Neural cell (in vitro differentiated cells): Measurements from ENCODE around the gene STAC3. TPM values are rescaled to one million over a fixed set of nuclear protein-coding genes. Genes with fewer than 3 reads are reported as not detected.
A peak's percentile ranks its signal among the peaks of the same experiment; 100 is the strongest.

Source experiments
- H2AFZ ChIP-seq: fragments of 200-600, 300-800 bp; sonication (generic), shearing (Covaris generic); 2 replicates; pipeline ENCODE4 v1.6.0; 2014; ENCODE audit warnings: low read depth, mild to moderate bottlenecking, antibody characterized with exemption, low read length, moderate library complexity
- H3F3A ChIP-seq: fragments of 200-600 bp; shearing (Covaris generic); 2 replicates; pipeline ENCODE4 v1.6.1; 2016; ENCODE audit warnings: mild to moderate bottlenecking, moderate library complexity, mixed read lengths, antibody characterized with exemption, low read length; ENCODE audit not compliant: insufficient read depth, poor library complexity, severe bottlenecking
- H3K27ac ChIP-seq: fragments of 200-600, 300-800 bp; sonication (generic), shearing (Covaris generic); 2 replicates; pipeline ENCODE4 v1.5.1; 2014; ENCODE audit warnings: mild to moderate bottlenecking, low read length, moderate library complexity
- H3K27me3 ChIP-seq: fragments of 300-800, 200-600 bp; sonication (generic), shearing (Covaris generic); 2 replicates; pipeline ENCODE4 v1.6.0; 2014; ENCODE audit warnings: mild to moderate bottlenecking, low read depth, low read length, moderate library complexity; ENCODE audit not compliant: insufficient read depth
- H3K36me3 ChIP-seq: fragments of 300-800, 200-600 bp; sonication (generic), shearing (Covaris generic); 2 replicates; pipeline ENCODE4 v1.5.1; 2014; ENCODE audit warnings: mild to moderate bottlenecking, antibody characterized with exemption, low read length, moderate library complexity; ENCODE audit not compliant: insufficient read depth
- H3K4me2 ChIP-seq: fragments of 300-800, 200-600 bp; sonication (generic), shearing (Covaris generic); 2 replicates; pipeline ENCODE4 v1.6.0; 2014; ENCODE audit warnings: mild to moderate bottlenecking, low read length
- H3K4me3 ChIP-seq: fragments of 300-800, 200-600 bp; sonication (generic), shearing (Covaris generic); 2 replicates; pipeline ENCODE4 v1.5.1; 2014; ENCODE audit warnings: mild to moderate bottlenecking, low read length, moderate library complexity
- H3K79me2 ChIP-seq: fragments of 200-600 bp; shearing (Covaris generic); replicated peaks from 2 replicates; pipeline ENCODE4 v1.6.0; 2014; ENCODE audit warnings: mild to moderate bottlenecking, low read length, moderate library complexity; ENCODE audit not compliant: insufficient read depth
- H3K9ac ChIP-seq: fragments of 300-800, 200-600 bp; sonication (generic), shearing (Covaris generic); 2 replicates; pipeline ENCODE4 v1.6.1; 2016; ENCODE audit warnings: mild to moderate bottlenecking, low read length, mixed read lengths
- H3K9me2 ChIP-seq: fragments of 200-600 bp; shearing (Covaris generic); 2 replicates; pipeline ENCODE4 v1.6.1; 2016; ENCODE audit warnings: mild to moderate bottlenecking, low read length, mixed read lengths; ENCODE audit not compliant: insufficient read depth
- H3K9me3 ChIP-seq: fragments of 200-600, 300-800 bp; sonication (generic), shearing (Covaris generic); 2 replicates; pipeline ENCODE4 v1.6.1; 2016; ENCODE audit warnings: mild to moderate bottlenecking, mixed run types, low read length, moderate library complexity, mixed read lengths
- H4K20me1 ChIP-seq: fragments of 200-600 bp; shearing (Covaris generic); 2 replicates; pipeline ENCODE4 v1.6.1; 2016; ENCODE audit warnings: mild to moderate bottlenecking, mixed run types; ENCODE audit not compliant: insufficient read depth
- EP300 ChIP-seq: fragments of 450-650 bp; conservative IDR thresholded peaks from 2 replicates; pipeline ENCODE4 v1.6.1; 2014; ENCODE audit warnings: antibody characterized with exemption, mild to moderate bottlenecking, moderate library complexity; ENCODE audit not compliant: poor library complexity, severe bottlenecking
- EZH2 ChIP-seq: fragments of 200-600, 300-800 bp; shearing (Covaris generic), sonication (generic); IDR thresholded peaks from 2 replicates; pipeline ENCODE4 v1.6.1; 2014; ENCODE audit warnings: antibody characterized with exemption, low read length, borderline replicate concordance, mild to moderate bottlenecking; ENCODE audit not compliant: insufficient read depth, poor library complexity, severe bottlenecking
- MXI1 ChIP-seq: fragments of 450-650 bp; conservative IDR thresholded peaks from 2 replicates; pipeline ENCODE4 v1.6.1; 2014; ENCODE audit warnings: antibody characterized with exemption, mild to moderate bottlenecking; ENCODE audit not compliant: poor library complexity, severe bottlenecking
- POLR2AphosphoS5 ChIP-seq: IDR thresholded peaks from 2 replicates; pipeline ENCODE4 v1.6.1; 2012
- RAD21 ChIP-seq: fragments of 450-650 bp; conservative IDR thresholded peaks from 2 replicates; pipeline ENCODE4 v1.6.1; 2014; ENCODE audit warnings: antibody characterized with exemption, mild to moderate bottlenecking, moderate library complexity
- SMC3 ChIP-seq: fragments of 450-650 bp; conservative IDR thresholded peaks from 2 replicates; pipeline ENCODE4 v1.6.1; 2014; ENCODE audit warnings: antibody characterized with exemption, mild to moderate bottlenecking, moderate library complexity; ENCODE audit not compliant: poor library complexity
- TAF1 ChIP-seq: IDR thresholded peaks from 2 replicates; pipeline ENCODE4 v1.6.1; 2012; ENCODE audit warnings: low read depth
- polyA plus RNA-seq: library from polyadenylated mRNA; depleted of rRNA; stranded (reverse); fragments of >200 nt; gene quantifications from 2 replicates; pipeline ENCODE4 v1.2.3, GENCODE V29; 2014
- TF ChIP-seq, protein P1 (sequence below): fragments of 450-650 bp; IDR thresholded peaks from 2 replicates; pipeline ENCODE4 v1.5.1; 2014; ENCODE audit warnings: antibody characterized with exemption, mild to moderate bottlenecking, moderate library complexity; ENCODE audit not compliant: poor library complexity, severe bottlenecking
- TF ChIP-seq, protein P2 (sequence below): IDR thresholded peaks from 2 replicates; pipeline ENCODE4 v1.6.1; 2012; ENCODE audit warnings: borderline replicate concordance

The STAC3 gene
- polyA plus RNA-seq, 1 donor from 2014 or later = 1.3 TPM

DNA sequence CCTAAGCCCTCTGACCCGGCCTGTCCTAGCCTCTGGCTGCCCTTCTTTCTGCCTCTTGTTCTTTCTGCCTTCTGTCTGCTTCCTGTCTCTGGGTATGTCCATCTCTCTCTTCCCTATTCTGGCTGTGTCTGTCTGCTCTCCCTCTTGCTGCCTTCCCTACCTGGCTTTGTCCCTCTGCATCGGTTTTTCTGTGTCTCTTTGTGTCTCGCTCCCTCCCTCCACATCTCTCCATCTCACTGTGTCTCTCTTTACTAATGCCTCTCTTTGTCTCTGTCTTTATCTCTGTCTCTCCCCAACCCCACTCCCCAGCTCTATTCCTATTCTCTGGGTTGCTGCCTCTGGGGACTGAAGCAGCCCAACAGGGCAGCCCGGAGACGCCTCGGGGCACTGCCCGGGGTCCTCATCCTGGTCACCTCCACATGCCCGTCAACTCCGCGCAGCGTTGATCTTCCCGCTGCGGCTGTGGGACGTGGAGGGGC is 11.4 kb downstream of the STAC3 start:
- Histone ChIP-seq H3K9me2 (no peaks in the 10 kb centered on the region), H3K36me3 (no peaks in the 10 kb centered on the region), H3K9me3 (no peaks in the 10 kb centered on the region), H3K4me2 (peak overlapping the region; percentile 79), H3K27ac (peak overlapping the region; percentile 92), H2AFZ (peak overlapping the region; percentile 46), H3K9ac (peak overlapping the region; percentile 98), H3K79me2 (no peaks in the 10 kb centered on the region), H4K20me1 (no peaks in the 10 kb centered on the region), H3K4me3 (peak overlapping the region; percentile 79), H3K27me3 (peaks cover 75% of the 10 kb centered on the region), H3F3A (no peaks in the 10 kb centered on the region)
- TF ChIP-seq POLR2AphosphoS5 = no peak
- TF ChIP-seq, protein P1, sequence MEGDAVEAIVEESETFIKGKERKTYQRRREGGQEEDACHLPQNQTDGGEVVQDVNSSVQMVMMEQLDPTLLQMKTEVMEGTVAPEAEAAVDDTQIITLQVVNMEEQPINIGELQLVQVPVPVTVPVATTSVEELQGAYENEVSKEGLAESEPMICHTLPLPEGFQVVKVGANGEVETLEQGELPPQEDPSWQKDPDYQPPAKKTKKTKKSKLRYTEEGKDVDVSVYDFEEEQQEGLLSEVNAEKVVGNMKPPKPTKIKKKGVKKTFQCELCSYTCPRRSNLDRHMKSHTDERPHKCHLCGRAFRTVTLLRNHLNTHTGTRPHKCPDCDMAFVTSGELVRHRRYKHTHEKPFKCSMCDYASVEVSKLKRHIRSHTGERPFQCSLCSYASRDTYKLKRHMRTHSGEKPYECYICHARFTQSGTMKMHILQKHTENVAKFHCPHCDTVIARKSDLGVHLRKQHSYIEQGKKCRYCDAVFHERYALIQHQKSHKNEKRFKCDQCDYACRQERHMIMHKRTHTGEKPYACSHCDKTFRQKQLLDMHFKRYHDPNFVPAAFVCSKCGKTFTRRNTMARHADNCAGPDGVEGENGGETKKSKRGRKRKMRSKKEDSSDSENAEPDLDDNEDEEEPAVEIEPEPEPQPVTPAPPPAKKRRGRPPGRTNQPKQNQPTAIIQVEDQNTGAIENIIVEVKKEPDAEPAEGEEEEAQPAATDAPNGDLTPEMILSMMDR = no peak
- no peak for TF ChIP-seq MXI1
- TF ChIP-seq TAF1 = no peak
- TF ChIP-seq EZH2 = no peak
- TF ChIP-seq, protein P2, sequence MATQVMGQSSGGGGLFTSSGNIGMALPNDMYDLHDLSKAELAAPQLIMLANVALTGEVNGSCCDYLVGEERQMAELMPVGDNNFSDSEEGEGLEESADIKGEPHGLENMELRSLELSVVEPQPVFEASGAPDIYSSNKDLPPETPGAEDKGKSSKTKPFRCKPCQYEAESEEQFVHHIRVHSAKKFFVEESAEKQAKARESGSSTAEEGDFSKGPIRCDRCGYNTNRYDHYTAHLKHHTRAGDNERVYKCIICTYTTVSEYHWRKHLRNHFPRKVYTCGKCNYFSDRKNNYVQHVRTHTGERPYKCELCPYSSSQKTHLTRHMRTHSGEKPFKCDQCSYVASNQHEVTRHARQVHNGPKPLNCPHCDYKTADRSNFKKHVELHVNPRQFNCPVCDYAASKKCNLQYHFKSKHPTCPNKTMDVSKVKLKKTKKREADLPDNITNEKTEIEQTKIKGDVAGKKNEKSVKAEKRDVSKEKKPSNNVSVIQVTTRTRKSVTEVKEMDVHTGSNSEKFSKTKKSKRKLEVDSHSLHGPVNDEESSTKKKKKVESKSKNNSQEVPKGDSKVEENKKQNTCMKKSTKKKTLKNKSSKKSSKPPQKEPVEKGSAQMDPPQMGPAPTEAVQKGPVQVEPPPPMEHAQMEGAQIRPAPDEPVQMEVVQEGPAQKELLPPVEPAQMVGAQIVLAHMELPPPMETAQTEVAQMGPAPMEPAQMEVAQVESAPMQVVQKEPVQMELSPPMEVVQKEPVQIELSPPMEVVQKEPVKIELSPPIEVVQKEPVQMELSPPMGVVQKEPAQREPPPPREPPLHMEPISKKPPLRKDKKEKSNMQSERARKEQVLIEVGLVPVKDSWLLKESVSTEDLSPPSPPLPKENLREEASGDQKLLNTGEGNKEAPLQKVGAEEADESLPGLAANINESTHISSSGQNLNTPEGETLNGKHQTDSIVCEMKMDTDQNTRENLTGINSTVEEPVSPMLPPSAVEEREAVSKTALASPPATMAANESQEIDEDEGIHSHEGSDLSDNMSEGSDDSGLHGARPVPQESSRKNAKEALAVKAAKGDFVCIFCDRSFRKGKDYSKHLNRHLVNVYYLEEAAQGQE = no peak
- TF ChIP-seq SMC3 = no peak
- no peak for TF ChIP-seq RAD21
- no peak for TF ChIP-seq EP300

DNA sequence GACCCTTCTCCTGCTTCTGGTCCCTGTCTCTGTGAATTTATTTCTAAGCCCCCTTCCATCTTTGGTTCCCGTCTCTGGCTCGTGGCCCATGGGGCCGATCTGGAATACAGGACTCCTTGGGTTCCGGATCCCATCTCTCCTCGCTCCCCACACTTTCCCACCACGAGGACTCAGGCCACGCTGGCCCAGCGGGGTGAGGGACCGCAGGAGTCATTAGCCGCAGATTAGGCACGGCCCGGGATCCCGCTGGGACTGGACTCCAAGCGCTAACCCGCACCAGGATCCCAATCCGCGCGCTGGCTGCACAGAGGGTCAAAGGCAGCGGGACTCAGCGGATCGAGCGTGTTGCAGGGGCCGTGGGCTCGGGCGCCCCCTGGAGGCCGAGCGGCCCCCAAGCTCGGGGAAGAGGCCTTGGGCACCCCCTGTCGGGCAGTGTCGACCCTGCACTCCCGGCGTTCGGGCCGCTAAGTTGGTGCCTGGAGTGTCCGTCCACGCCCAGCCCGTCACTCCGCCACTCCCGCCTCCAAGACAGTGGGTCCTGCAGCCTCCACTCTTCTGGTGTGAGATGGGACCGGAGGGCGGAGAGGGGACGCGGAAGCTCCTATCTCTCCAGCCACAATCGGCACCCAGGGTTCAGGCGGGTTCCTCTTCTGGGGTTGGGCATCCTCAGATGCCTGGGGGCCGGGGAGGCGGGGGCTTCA is 12.0 kb downstream of the STAC3 start:
- Histone ChIP-seq H3K4me3 (peak overlapping the region; percentile 79), H2AFZ (peak overlapping the region; percentile 46), H3K27ac (peak overlapping the region; percentile 92), H3K9me2 (no peaks in the 10 kb centered on the region), H3K4me2 (peak overlapping the region; percentile 51), H3K9ac (peak overlapping the region; percentile 98), H3K79me2 (no peaks in the 10 kb centered on the region), H3F3A (no peaks in the 10 kb centered on the region), H3K9me3 (no peaks in the 10 kb centered on the region), H3K27me3 (peaks cover 68% of the 10 kb centered on the region), H3K36me3 (no peaks in the 10 kb centered on the region), H4K20me1 (no peaks in the 10 kb centered on the region)
- TF ChIP-seq EP300 (no peak), SMC3 (peak; percentile 77), POLR2AphosphoS5 (no peak), TAF1 (peak; percentile 62), EZH2 (no peak), RAD21 (peak; percentile 79), MXI1 (peak; percentile 25)
- TF ChIP-seq, protein P1 = peak; percentile 100
- TF ChIP-seq, protein P2 = no peak
